RWPE2 (cell line): ENCODE data around the gene B4GALT2.

ENCODE experiments used
- ATAC-seq: fragments of 200-7000 bp; cut with Tn5 transposase; 3 replicates; pipeline ENCODE4 v1.9.1; 2021; ENCODE audit warnings: low read depth
- DNase-seq: peaks from one replicate; pipeline ENCODE4 v3.0.0-alpha.2; 2020; ENCODE audit warnings: low spot score
- H3K27ac ChIP-seq: fragments of 450-650 bp; 2 replicates; pipeline ENCODE4 v1.5.1; 2017; ENCODE audit warnings: mild to moderate bottlenecking; ENCODE audit not compliant: poor library complexity, severe bottlenecking
- H3K27me3 ChIP-seq: fragments of 250-450 bp; sonication (Bioruptor Pico); 2 replicates; pipeline ENCODE4 v1.5.1; 2021; ENCODE audit warnings: mild to moderate bottlenecking, moderate library complexity; ENCODE audit not compliant: insufficient read depth, poor library complexity, severe bottlenecking
- H3K36me3 ChIP-seq: fragments of 250-450 bp; sonication (Bioruptor Pico); 2 replicates; pipeline ENCODE4 v1.5.1; 2020; ENCODE audit warnings: low read depth, mild to moderate bottlenecking, moderate library complexity
- H3K4me1 ChIP-seq: fragments of 250-450 bp; sonication (Bioruptor Pico); 2 replicates; pipeline ENCODE4 v1.5.1; 2021; ENCODE audit warnings: mild to moderate bottlenecking, moderate library complexity; ENCODE audit not compliant: insufficient read depth, poor library complexity, severe bottlenecking
- H3K4me3 ChIP-seq: fragments of 250-450 bp; sonication (Bioruptor Pico); 2 replicates; pipeline ENCODE4 v1.5.1; 2021; ENCODE audit warnings: mild to moderate bottlenecking, moderate library complexity; ENCODE audit not compliant: severe bottlenecking
- H3K9me3 ChIP-seq: fragments of 250-450 bp; sonication (Bioruptor Pico); 2 replicates; pipeline ENCODE4 v1.5.1; 2021; ENCODE audit warnings: mild to moderate bottlenecking, moderate library complexity; ENCODE audit not compliant: severe bottlenecking
- TF ChIP-seq, protein P1 (sequence below): fragments of 450-650 bp; IDR thresholded peaks from one replicate; pipeline ENCODE4 v1.5.1; 2017; ENCODE audit warnings: mild to moderate bottlenecking, moderate library complexity; ENCODE audit not compliant: poor library complexity, severe bottlenecking

The B4GALT2 gene

DNA sequence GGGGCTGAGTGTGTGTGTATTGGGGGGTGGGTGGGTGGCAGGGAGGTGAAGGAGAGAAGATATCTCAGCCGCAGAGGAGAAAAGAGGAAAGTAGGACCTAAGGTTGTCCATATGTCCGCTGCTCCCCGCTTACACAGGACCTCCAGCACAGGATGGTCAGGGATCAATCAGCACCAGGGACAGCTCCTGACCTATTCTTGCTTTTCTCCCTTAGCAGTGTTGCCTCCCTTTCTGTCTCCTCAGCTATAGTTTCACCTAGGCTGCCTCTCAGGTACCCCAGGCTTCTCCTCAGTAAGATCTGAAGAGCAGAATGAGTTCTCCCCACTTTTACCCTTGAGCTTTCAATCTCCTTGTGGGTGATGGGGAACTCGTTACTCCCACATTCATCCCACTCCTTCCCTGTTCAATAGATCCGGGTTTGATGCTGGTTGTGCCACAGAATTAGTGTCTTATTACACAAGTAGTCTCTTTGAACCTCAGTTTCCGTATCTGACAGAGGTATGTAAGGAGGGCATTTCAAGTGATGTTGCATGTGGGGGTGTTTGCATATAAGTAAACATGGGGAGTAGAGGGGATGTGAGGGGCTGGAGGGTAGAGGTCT, 10.6 kb upstream of the B4GALT2 start:
- Histone ChIP-seq H3K36me3 (peaks cover 4% of the 10 kb centered on the region; the same call in 1 of the 2 replicates), H3K4me1 (no peaks in the 10 kb centered on the region), H3K27me3 (no peaks in the 10 kb centered on the region), H3K9me3 (no peaks in the 10 kb centered on the region), H3K4me3 (no peak overlapping the region), H3K27ac (no peak overlapping the region)
- no peak for ATAC-seq
- no peak for DNase-seq
- TF ChIP-seq, protein P1, sequence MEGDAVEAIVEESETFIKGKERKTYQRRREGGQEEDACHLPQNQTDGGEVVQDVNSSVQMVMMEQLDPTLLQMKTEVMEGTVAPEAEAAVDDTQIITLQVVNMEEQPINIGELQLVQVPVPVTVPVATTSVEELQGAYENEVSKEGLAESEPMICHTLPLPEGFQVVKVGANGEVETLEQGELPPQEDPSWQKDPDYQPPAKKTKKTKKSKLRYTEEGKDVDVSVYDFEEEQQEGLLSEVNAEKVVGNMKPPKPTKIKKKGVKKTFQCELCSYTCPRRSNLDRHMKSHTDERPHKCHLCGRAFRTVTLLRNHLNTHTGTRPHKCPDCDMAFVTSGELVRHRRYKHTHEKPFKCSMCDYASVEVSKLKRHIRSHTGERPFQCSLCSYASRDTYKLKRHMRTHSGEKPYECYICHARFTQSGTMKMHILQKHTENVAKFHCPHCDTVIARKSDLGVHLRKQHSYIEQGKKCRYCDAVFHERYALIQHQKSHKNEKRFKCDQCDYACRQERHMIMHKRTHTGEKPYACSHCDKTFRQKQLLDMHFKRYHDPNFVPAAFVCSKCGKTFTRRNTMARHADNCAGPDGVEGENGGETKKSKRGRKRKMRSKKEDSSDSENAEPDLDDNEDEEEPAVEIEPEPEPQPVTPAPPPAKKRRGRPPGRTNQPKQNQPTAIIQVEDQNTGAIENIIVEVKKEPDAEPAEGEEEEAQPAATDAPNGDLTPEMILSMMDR = no peak

DNA sequence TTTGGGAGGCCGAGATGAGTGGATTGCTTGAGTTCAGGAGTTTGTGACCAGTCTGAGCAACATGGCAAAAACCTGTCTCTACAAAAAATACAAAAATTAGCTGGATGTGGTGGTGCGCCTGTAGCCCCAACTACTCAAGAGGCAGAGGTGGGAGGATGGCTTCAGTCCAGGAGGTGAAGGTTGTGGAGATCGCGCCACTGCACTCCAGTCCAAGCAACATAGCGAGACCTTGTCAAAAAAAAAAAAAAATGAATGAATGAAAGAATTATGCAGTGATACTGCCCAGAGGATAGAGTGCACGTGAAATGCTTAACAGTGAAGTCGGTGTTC, 9.6 kb upstream of the B4GALT2 start:
- no peaks in the 10 kb centered on the region for H3K27me3 ChIP-seq
- no peak overlapping the region for H3K27ac ChIP-seq
- DNase-seq (no peak), ATAC-seq (no peak)
- no peaks in the 10 kb centered on the region for H3K4me1 ChIP-seq
- H3K4me3 ChIP-seq = peak overlapping the region; percentile 86
- peaks cover 4% of the 10 kb centered on the region; the same call in 1 of the 2 replicates for H3K36me3 ChIP-seq
- H3K9me3 ChIP-seq = no peaks in the 10 kb centered on the region
- TF ChIP-seq, protein P1 = no peak

DNA sequence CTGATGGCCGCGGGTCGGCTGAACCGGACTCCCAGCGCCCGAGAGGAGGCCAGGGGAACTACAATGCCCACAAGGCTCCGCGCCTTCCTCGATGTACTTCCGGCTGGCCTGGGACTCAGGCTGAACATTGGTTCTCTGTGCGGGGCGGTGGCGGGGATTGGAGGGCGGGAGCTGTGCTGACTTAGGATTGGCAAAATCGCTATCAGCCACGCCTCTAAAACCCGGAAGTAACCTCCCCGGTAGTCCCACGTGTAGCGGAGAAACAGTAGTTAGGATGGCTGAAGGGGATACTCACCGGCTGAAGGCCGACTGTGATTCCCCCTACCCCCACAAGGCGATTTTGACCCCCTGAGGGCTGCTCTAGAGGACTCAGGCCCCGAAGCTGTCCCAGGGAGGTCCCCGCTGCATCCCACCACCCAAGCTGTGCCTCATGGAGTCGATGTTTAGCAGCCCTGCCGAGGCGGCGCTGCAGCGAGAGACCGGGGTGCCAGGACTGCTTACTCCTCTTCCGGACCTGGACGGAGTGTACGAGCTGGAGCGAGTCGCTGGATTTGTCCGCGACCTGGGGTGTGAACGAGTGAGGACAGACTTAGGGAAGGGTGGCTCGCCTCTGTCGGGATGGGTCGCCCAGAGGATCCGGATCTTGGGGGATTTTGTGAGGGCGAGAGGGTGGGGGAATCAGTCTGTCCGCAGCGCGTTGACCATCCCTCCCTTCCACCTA, 9.1 kb upstream of the B4GALT2 start, which contains the start of gene DPH2:
DPH2 (plus strand) TSS at position 265 of the 721 bp plus-strand sequence; CDS start at position 431, 166 bp downstream.
- DNase-seq = peak; percentile 97
- peak within 1 kb of the TSS; percentile 86 for H3K4me3 ChIP-seq
- H3K36me3 ChIP-seq = peaks cover 4% of the 10 kb centered on the region; the same call in 1 of the 2 replicates
- H3K27ac ChIP-seq = no peak within 1 kb of the TSS
- ATAC-seq = peak; percentile 93
- TF ChIP-seq, protein P1 = no peak
- no peaks in the 10 kb centered on the region for H3K4me1 ChIP-seq
- H3K9me3 ChIP-seq = no peaks in the 10 kb centered on the region
- no peaks in the 10 kb centered on the region for H3K27me3 ChIP-seq

DNA sequence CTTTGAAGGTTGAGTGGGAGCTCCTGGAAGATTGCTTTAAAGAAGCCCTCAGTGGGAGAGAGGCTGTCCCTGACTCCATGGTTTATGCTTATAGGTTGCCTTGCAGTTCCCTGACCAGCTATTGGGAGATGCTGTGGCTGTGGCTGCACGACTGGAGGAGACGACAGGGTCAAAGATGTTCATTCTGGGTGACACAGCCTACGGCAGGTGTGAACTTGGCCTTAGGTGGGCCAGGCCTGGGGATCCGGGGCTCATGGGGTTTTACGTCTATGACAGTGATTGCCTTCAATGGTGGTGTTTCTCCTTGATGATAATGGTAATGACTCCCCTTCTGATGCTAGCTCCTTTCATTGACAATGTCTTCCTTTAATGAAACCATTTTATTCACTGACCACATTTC, 8.5 kb upstream of the B4GALT2 start:
- DNase-seq (no peak), ATAC-seq (no peak)
- Histone ChIP-seq H3K4me1 (no peaks in the 10 kb centered on the region), H3K36me3 (peaks cover 4% of the 10 kb centered on the region; the same call in 1 of the 2 replicates), H3K27ac (no peak overlapping the region), H3K4me3 (peak overlapping the region; percentile 86), H3K9me3 (no peaks in the 10 kb centered on the region), H3K27me3 (no peaks in the 10 kb centered on the region)
- TF ChIP-seq, protein P1 = no peak

DNA sequence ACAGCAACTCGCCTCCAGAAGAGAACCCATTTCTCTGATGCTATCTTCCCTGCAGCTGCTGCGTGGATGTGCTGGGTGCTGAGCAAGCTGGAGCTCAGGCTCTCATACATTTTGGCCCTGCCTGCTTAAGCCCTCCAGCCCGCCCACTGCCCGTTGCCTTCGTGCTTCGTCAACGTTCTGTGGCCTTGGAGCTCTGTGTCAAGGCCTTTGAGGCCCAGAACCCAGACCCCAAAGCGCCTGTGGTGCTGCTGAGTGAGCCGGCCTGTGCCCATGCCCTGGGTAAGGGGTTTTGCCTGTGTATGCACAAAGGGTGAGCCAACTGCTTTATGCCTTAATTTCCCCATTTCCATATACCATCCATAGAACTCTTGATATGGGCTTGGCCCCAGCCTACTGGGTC, 8.1 kb upstream of the B4GALT2 start:
- Histone ChIP-seq H3K27me3 (no peaks in the 10 kb centered on the region), H3K9me3 (no peaks in the 10 kb centered on the region), H3K27ac (no peak overlapping the region), H3K36me3 (peaks cover 4% of the 10 kb centered on the region; the same call in 1 of the 2 replicates), H3K4me3 (peak overlapping the region; percentile 86), H3K4me1 (no peaks in the 10 kb centered on the region)
- ATAC-seq = no peak
- TF ChIP-seq, protein P1 = no peak
- DNase-seq = no peak
